Measurements from ENCODE around the gene ABCB11. TPM values are rescaled to one million over a fixed set of nuclear protein-coding genes. Genes with fewer than 3 reads are reported as not detected.

The ABCB11 gene
- total RNA-seq, 1 experiment from 2014 or later: 0.12 TPM

DNA sequence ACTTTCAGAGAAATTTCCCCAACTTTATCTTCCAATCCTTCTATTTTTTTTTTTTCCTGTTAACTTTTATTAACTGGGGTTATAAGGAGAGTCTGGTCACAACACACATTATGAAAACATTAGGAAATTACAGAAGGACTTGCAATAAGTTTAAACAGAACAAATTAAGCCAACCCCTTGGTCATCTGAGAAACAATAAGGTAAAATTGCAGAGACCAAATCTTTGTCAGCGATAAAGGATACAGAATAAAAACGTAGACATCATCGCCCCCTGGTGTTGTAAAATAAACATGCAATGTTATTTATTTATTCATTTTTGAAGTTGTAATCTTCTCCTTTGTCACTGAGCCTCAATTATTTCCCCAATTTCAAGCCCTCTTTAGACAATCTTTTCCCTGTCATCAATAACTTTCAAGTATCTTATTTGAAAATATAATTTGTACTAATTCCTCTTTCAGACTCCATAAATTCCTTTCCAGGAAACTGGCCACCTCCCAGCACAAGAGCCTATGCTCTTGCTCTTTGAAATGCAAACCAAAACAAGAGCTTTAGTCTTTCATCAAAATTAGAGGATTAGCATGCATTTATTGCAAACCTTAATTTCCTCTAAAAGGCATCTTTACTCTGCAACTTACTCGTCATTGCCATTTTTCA lies 110.5 kb downstream of the ABCB11 start:
- no peak overlapping the region for H3K9ac ChIP-seq (ENCODE audit: low read length)
- H3K4me3 ChIP-seq (replicated peaks in 1 of 2; ENCODE audit: low read depth in 1 of 2, low read length in 2 of 2): no peak overlapping the region
- peak overlapping the region; percentile 75 for H2AFZ ChIP-seq (ENCODE audit: low read depth, low read length, poor library complexity, severe bottlenecking)
- ChIA-PET CTCF (interaction anchor here (0.6 to 1.3 kb wide), 5 partner anchors 10 to 572 kb away, joined by 3 to 7 read pairs (median 3); no protein-coding TSS in a partner anchor), RAD21 (ENCODE audit: low non-redundant PET in 1 of 2, low total read pairs in 2 of 2, uncharacterized antibody in 2 of 2, unreplicated experiment in 2 of 2) (no interaction called here), POLR2A (no interaction called here)
- H3K27me3 ChIP-seq (ENCODE audit: insufficient read depth, low read length): no peaks in the 10 kb centered on the region
- H4K20me1 ChIP-seq (ENCODE audit: insufficient read depth): no peaks in the 10 kb centered on the region
- H3K79me2 ChIP-seq (ENCODE audit: insufficient read depth, low read length): no peaks in the 10 kb centered on the region
- no peak overlapping the region for H3K27ac ChIP-seq (ENCODE audit: low read depth, low read length)
- H3K9me2 ChIP-seq (ENCODE audit: insufficient read depth): no peaks in the 10 kb centered on the region
- H3K36me3 ChIP-seq (ENCODE audit: control insufficient read depth in 1 of 2, insufficient read depth in 2 of 2, low read length in 2 of 2): no peaks in the 10 kb centered on the region
- peak; percentile 13 for DNase-seq (ENCODE audit: low read depth, low spot score)
- no peaks in the 10 kb centered on the region for H3K4me1 ChIP-seq (ENCODE audit: control insufficient read depth in 1 of 2, insufficient read depth in 2 of 2, low read length in 2 of 2)
- H3K9me3 ChIP-seq (ENCODE audit: control insufficient read depth in 1 of 2, insufficient read depth in 1 of 2, low read depth in 1 of 2, low read length in 2 of 2): peaks cover 0 to 2% of the 10 kb centered on the region in 2 experiments; a peak in 2 of 4 replicates
- BruUV-seq (replicated peaks): no TSS peak
- H3K4me2 ChIP-seq (ENCODE audit: low read length): no peak overlapping the region
- TF ChIP-seq RAD21 (IDR thresholded peaks at IDR 0.05; ENCODE audit: low read depth) (peak; percentile 80), SRF (IDR thresholded peaks at IDR 0.05; ENCODE audit: low read depth) (no peak)
- TF ChIP-seq, protein P1, sequence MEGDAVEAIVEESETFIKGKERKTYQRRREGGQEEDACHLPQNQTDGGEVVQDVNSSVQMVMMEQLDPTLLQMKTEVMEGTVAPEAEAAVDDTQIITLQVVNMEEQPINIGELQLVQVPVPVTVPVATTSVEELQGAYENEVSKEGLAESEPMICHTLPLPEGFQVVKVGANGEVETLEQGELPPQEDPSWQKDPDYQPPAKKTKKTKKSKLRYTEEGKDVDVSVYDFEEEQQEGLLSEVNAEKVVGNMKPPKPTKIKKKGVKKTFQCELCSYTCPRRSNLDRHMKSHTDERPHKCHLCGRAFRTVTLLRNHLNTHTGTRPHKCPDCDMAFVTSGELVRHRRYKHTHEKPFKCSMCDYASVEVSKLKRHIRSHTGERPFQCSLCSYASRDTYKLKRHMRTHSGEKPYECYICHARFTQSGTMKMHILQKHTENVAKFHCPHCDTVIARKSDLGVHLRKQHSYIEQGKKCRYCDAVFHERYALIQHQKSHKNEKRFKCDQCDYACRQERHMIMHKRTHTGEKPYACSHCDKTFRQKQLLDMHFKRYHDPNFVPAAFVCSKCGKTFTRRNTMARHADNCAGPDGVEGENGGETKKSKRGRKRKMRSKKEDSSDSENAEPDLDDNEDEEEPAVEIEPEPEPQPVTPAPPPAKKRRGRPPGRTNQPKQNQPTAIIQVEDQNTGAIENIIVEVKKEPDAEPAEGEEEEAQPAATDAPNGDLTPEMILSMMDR (IDR thresholded peaks at IDR 0.05 in 2 of 3, conservative IDR thresholded peaks at IDR 0.05 in 1 of 3; ENCODE audit: borderline replicate concordance in 1 of 3, insufficient read depth in 1 of 3, low read depth in 2 of 3, low read length in 2 of 3): peak; percentile 39 to 73 (median 68)
- ATAC-seq: peak; percentile 60
- intact Hi-C loops (cut with micrococcal nuclease): loop anchor here (1.0 to 10.0 kb wide), 3 partner anchors 147 to 574 kb away; no protein-coding TSS in a partner anchor

DNA sequence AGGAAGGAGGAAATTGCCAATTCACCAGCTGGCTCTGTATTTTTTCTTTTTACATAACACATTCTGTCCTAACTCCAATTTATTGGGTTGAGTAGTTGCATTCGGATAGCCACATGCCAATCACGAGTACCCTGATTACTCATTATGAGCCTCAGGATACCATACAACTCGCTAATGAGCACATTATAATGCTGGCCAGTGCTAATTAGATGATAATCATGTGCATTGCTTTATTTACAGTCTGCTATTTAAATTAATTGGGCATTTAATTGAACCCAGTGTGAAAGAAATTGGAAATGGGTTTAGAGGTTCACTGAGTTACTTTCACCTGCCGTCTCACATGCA lies 114.8 kb downstream of the ABCB11 start:
- ATAC-seq: no peak
- no peak for TF ChIP-seq RAD21 (IDR thresholded peaks at IDR 0.05; ENCODE audit: low read depth)
- no peak for TF ChIP-seq ELF1 (IDR thresholded peaks at IDR 0.05; ENCODE audit: borderline replicate concordance, low read depth)
- no peak for TF ChIP-seq MAX (IDR thresholded peaks at IDR 0.05)
- TF ChIP-seq EZH2 (IDR thresholded peaks at IDR 0.05): no peak
- no peak for TF ChIP-seq ZFX (IDR thresholded peaks at IDR 0.05)
- no peak for TF ChIP-seq SRF (IDR thresholded peaks at IDR 0.05; ENCODE audit: low read depth)
- TF ChIP-seq, protein P2, sequence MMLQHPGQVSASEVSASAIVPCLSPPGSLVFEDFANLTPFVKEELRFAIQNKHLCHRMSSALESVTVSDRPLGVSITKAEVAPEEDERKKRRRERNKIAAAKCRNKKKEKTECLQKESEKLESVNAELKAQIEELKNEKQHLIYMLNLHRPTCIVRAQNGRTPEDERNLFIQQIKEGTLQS (IDR thresholded peaks at IDR 0.05): no peak
- TF ChIP-seq, protein P3, sequence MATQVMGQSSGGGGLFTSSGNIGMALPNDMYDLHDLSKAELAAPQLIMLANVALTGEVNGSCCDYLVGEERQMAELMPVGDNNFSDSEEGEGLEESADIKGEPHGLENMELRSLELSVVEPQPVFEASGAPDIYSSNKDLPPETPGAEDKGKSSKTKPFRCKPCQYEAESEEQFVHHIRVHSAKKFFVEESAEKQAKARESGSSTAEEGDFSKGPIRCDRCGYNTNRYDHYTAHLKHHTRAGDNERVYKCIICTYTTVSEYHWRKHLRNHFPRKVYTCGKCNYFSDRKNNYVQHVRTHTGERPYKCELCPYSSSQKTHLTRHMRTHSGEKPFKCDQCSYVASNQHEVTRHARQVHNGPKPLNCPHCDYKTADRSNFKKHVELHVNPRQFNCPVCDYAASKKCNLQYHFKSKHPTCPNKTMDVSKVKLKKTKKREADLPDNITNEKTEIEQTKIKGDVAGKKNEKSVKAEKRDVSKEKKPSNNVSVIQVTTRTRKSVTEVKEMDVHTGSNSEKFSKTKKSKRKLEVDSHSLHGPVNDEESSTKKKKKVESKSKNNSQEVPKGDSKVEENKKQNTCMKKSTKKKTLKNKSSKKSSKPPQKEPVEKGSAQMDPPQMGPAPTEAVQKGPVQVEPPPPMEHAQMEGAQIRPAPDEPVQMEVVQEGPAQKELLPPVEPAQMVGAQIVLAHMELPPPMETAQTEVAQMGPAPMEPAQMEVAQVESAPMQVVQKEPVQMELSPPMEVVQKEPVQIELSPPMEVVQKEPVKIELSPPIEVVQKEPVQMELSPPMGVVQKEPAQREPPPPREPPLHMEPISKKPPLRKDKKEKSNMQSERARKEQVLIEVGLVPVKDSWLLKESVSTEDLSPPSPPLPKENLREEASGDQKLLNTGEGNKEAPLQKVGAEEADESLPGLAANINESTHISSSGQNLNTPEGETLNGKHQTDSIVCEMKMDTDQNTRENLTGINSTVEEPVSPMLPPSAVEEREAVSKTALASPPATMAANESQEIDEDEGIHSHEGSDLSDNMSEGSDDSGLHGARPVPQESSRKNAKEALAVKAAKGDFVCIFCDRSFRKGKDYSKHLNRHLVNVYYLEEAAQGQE (IDR thresholded peaks at IDR 0.05; ENCODE audit: low read depth): no peak
- TF ChIP-seq EGR1 (IDR thresholded peaks at IDR 0.05; ENCODE audit: low read depth): no peak
- no peak for TF ChIP-seq TCF7L2 (IDR thresholded peaks at IDR 0.05; ENCODE audit: borderline replicate concordance, extremely low read depth, insufficient read depth, insufficient read length)
- no peak for TF ChIP-seq YY1 (IDR thresholded peaks at IDR 0.05; ENCODE audit: extremely low read depth, insufficient replicate concordance, low read depth, low read length)
- no peak for TF ChIP-seq JUND (IDR thresholded peaks at IDR 0.05)

More for the DNA sequence above, 114.8 kb downstream of the ABCB11 start:
- no peaks in the 10 kb centered on the region for H3K27me3 ChIP-seq (ENCODE audit: insufficient read depth, low read length)
- H3K79me2 ChIP-seq (ENCODE audit: insufficient read depth, low read length): no peaks in the 10 kb centered on the region
- no peaks in the 10 kb centered on the region for H3K36me3 ChIP-seq (ENCODE audit: control insufficient read depth in 1 of 2, insufficient read depth in 2 of 2, low read length in 2 of 2)
- DNase-seq (ENCODE audit: low read depth, low spot score): no peak
- no peak overlapping the region for H3K27ac ChIP-seq (ENCODE audit: low read depth, low read length)
- no peak overlapping the region for H3K4me3 ChIP-seq (replicated peaks in 1 of 2; ENCODE audit: low read depth in 1 of 2, low read length in 2 of 2)
- no peaks in the 10 kb centered on the region for H4K20me1 ChIP-seq (ENCODE audit: insufficient read depth)
- intact Hi-C loops (cut with micrococcal nuclease): loop anchor here (10.0 kb wide), 1 partner anchor 772 kb away; no protein-coding TSS in a partner anchor
- POLR2A ChIA-PET: no interaction called here
- no peak overlapping the region for H3K4me2 ChIP-seq (ENCODE audit: low read length)
- no peaks in the 10 kb centered on the region for H3K9me2 ChIP-seq (ENCODE audit: insufficient read depth)
- H2AFZ ChIP-seq (ENCODE audit: low read depth, low read length, poor library complexity, severe bottlenecking): no peak overlapping the region
- H3K9ac ChIP-seq (ENCODE audit: low read length): no peak overlapping the region
- CTCF ChIA-PET: no interaction called here
- RAD21 ChIA-PET (ENCODE audit: low non-redundant PET in 1 of 2, low total read pairs in 2 of 2, uncharacterized antibody in 2 of 2, unreplicated experiment in 2 of 2): no interaction called here
- H3K9me3 ChIP-seq (ENCODE audit: control insufficient read depth in 1 of 2, insufficient read depth in 1 of 2, low read depth in 1 of 2, low read length in 2 of 2): peaks cover 0 to 6% of the 10 kb centered on the region in 2 experiments; a peak in 2 of 4 replicates
- no peaks in the 10 kb centered on the region for H3K4me1 ChIP-seq (ENCODE audit: control insufficient read depth in 1 of 2, insufficient read depth in 2 of 2, low read length in 2 of 2)
- no TSS peak for BruUV-seq (replicated peaks)

Measured in HCT116 (cell line).